Peyer's patch (tissue), 4 donors: ENCODE results near the gene ELF1.

Source experiments
- POLR2A ChIP-seq, 2 donors: fragments of 450-650 bp; IDR thresholded peaks; one replicate each; pipeline ENCODE4 v1.5.1; 2017; ENCODE audit warnings: antibody characterized with exemption in 2 of 2, mild to moderate bottlenecking in 2 of 2, moderate library complexity in 2 of 2
- TF ChIP-seq, protein P1 (sequence below), 6 experiments: fragments of 450-650 bp in 4 of 6; fragments of 200-600 bp in 2 of 6; sonication (generic) in 1 of 6; IDR thresholded peaks; one replicate each; pipeline ENCODE4 v1.5.1; 2017 to 2019; ENCODE audit warnings: antibody characterized with exemption in 6 of 6, mild to moderate bottlenecking in 3 of 6, moderate library complexity in 1 of 6

DNA sequence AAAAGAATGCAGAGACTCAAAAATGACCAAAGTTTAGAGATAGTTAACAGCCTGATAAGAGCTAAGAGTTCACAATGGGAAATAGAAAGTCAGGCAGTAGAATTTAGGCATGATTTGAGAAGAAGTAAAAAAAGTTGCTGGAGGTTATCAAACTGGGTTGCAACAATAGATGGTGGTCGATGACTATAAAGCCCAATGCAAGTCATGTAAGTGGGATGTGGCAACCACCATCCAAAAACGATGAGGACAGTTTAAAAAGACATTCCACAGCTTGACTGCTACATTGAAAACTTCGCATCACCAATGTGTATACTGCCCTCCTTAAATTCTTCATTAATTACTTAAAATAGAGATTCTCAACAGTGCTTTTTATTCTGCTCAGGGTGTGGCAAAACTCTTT is 19.7 kb downstream of the ELF1 start:
- TF ChIP-seq, protein P1, sequence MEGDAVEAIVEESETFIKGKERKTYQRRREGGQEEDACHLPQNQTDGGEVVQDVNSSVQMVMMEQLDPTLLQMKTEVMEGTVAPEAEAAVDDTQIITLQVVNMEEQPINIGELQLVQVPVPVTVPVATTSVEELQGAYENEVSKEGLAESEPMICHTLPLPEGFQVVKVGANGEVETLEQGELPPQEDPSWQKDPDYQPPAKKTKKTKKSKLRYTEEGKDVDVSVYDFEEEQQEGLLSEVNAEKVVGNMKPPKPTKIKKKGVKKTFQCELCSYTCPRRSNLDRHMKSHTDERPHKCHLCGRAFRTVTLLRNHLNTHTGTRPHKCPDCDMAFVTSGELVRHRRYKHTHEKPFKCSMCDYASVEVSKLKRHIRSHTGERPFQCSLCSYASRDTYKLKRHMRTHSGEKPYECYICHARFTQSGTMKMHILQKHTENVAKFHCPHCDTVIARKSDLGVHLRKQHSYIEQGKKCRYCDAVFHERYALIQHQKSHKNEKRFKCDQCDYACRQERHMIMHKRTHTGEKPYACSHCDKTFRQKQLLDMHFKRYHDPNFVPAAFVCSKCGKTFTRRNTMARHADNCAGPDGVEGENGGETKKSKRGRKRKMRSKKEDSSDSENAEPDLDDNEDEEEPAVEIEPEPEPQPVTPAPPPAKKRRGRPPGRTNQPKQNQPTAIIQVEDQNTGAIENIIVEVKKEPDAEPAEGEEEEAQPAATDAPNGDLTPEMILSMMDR (IDR thresholded peaks at IDR 0.05) = no peak
- TF ChIP-seq POLR2A (IDR thresholded peaks at IDR 0.05) = no peak
